HCT116 (cell line): ENCODE data around the gene DYRK1B. TPM values are rescaled to one million over a fixed set of nuclear protein-coding genes. Genes with fewer than 3 reads are reported as not detected.

Experiments
- ATAC-seq: fragments of 200-7000 bp; cut with Tn5 transposase; 2 replicates; pipeline ENCODE4 v1.9.1; 2020; ENCODE audit warnings: mild to moderate bottlenecking, moderate library complexity
- BruUV-seq: library from RNA; stranded (reverse); fragments of 400-500 nt; replicated peaks from 2 replicates; lab custom pipeline; 2021; lab: Mats Ljungman, UMichigan
- CTCF ChIA-PET: fragments of 300-600 bp; sonication (Branson Sonifier 250); formaldehyde crosslinking; loops from one replicate; lab custom pipeline; 2021; ENCODE audit warnings: antibody characterized with exemption; lab: Charles Lee
- POLR2A ChIA-PET: fragments of 300-600, 350-600 bp; sonication (Branson Sonifier 250); formaldehyde crosslinking; loops from one replicate; lab custom pipeline; 2021; ENCODE audit warnings: antibody characterized with exemption; lab: Charles Lee
- RAD21 ChIA-PET, 2 experiments: fragments of 300-600 bp; sonication (Branson Sonifier 250); formaldehyde crosslinking; loops; one replicate each; lab custom pipeline; 2023; ENCODE audit warnings: low total read pairs in 2 of 2; ENCODE audit not compliant: uncharacterized antibody in 2 of 2, unreplicated experiment in 2 of 2, low non-redundant PET in 1 of 2; lab: Charles Lee
- DNase-seq: peaks from one replicate; pipeline ENCODE4 v3.0.0-alpha.2; 2010; ENCODE audit warnings: low read depth, low spot score
- H2AFZ ChIP-seq: fragments of 200-600 bp; shearing (Covaris generic), sonication (generic); 2 replicates; pipeline ENCODE4 v1.6.1; 2017; ENCODE audit warnings: low read depth, mixed run types, mixed read lengths, antibody characterized with exemption, low read length; ENCODE audit not compliant: poor library complexity, severe bottlenecking
- H3K27ac ChIP-seq: 2 replicates; pipeline ENCODE4 v1.5.1; 2012; ENCODE audit warnings: low read depth, low read length
- H3K27me3 ChIP-seq: fragments of 200-600 bp; sonication (generic); 2 replicates; pipeline ENCODE4 v1.6.1; 2016; ENCODE audit warnings: mixed run types, low read length, mixed read lengths; ENCODE audit not compliant: insufficient read depth
- H3K36me3 ChIP-seq, 2 experiments: fragments of 200-500 bp in 1 of 2; fragments of 200-600 bp in 1 of 2; sonication (Bioruptor generic) in 1 of 2; sonication (generic) in 1 of 2; 2 replicates each; pipeline versions ENCODE4 v1.5.1 to v1.6.1; 2014 to 2016; ENCODE audit warnings: low read length in 2 of 2, inconsistent platforms in 1 of 2, mixed read lengths in 1 of 2, mixed run types in 1 of 2; ENCODE audit not compliant: insufficient read depth in 2 of 2, control insufficient read depth in 1 of 2
- H3K4me1 ChIP-seq, 2 experiments: fragments of 200-600 bp in 1 of 2; sonication (generic) in 1 of 2; 2 replicates each; pipeline versions ENCODE4 v1.5.1 to v1.6.1; 2012 to 2017; ENCODE audit warnings: low read length in 2 of 2, inconsistent platforms in 1 of 2, mild to moderate bottlenecking in 1 of 2, mixed read lengths in 1 of 2, mixed run types in 1 of 2, moderate library complexity in 1 of 2; ENCODE audit not compliant: insufficient read depth in 2 of 2, control insufficient read depth in 1 of 2
- H3K4me2 ChIP-seq: fragments of 200-600 bp; sonication (generic); 2 replicates; pipeline ENCODE4 v1.6.1; 2017; ENCODE audit warnings: mixed run types, low read length, mixed read lengths
- H3K4me3 ChIP-seq, 2 experiments: fragments of 200-600 bp in 1 of 2; sonication (generic) in 1 of 2; replicated peaks in 1 of 2; 2 replicates each; pipeline ENCODE4 v1.5.1; 2011 to 2016; ENCODE audit warnings: low read length in 2 of 2, control low read depth in 1 of 2, low read depth in 1 of 2, mild to moderate bottlenecking in 1 of 2, mixed read lengths in 1 of 2, mixed run types in 1 of 2
- H3K79me2 ChIP-seq: fragments of 200-600 bp; sonication (generic); 2 replicates; pipeline ENCODE4 v1.6.1; 2017; ENCODE audit warnings: mild to moderate bottlenecking, mixed run types, low read length, moderate library complexity, mixed read lengths; ENCODE audit not compliant: insufficient read depth
- H3K9ac ChIP-seq: fragments of 200-600 bp; sonication (generic); 2 replicates; pipeline ENCODE4 v1.6.1; 2016; ENCODE audit warnings: low read length, mixed read lengths
- H3K9me2 ChIP-seq: fragments of 200-600 bp; sonication (generic), shearing (Covaris generic); 2 replicates; pipeline ENCODE4 v1.6.1; 2017; ENCODE audit warnings: mixed run types, mild to moderate bottlenecking, moderate library complexity; ENCODE audit not compliant: insufficient read depth
- H3K9me3 ChIP-seq, 2 experiments: fragments of 200-500 bp in 1 of 2; fragments of 200-600 bp in 1 of 2; sonication (Bioruptor generic) in 1 of 2; sonication (generic) in 1 of 2; 2 replicates each; pipeline ENCODE4 v1.6.1; 2014 to 2017; ENCODE audit warnings: low read length in 2 of 2, mixed read lengths in 2 of 2, inconsistent platforms in 1 of 2, low read depth in 1 of 2, mild to moderate bottlenecking in 1 of 2, mixed run types in 1 of 2, moderate library complexity in 1 of 2; ENCODE audit not compliant: control insufficient read depth in 1 of 2, insufficient read depth in 1 of 2
- H4K20me1 ChIP-seq: fragments of 200-600 bp; sonication (generic), shearing (Covaris generic); 2 replicates; pipeline ENCODE4 v1.6.1; 2017; ENCODE audit warnings: mixed run types, mild to moderate bottlenecking, moderate library complexity; ENCODE audit not compliant: insufficient read depth
- CBX3 ChIP-seq: IDR thresholded peaks from 2 replicates; pipeline ENCODE4 v1.6.1; 2012; ENCODE audit warnings: low read depth
- CEBPB ChIP-seq: IDR thresholded peaks from 2 replicates; pipeline ENCODE4 v1.6.1; 2012; ENCODE audit warnings: low read depth
- EGR1 ChIP-seq: IDR thresholded peaks from 2 replicates; pipeline ENCODE4 v1.6.1; 2012; ENCODE audit warnings: low read depth
- ELF1 ChIP-seq: IDR thresholded peaks from 2 replicates; pipeline ENCODE4 v1.6.1; 2012; ENCODE audit warnings: low read depth, borderline replicate concordance
- FOSL1 ChIP-seq: IDR thresholded peaks from 2 replicates; pipeline ENCODE4 v1.6.1; 2012; ENCODE audit warnings: low read depth
- JUND ChIP-seq: IDR thresholded peaks from 2 replicates; pipeline ENCODE4 v1.6.1; 2012
- POLR2A ChIP-seq: IDR thresholded peaks from 2 replicates; pipeline ENCODE4 v1.7.0; 2011; ENCODE audit warnings: borderline replicate concordance; ENCODE audit not compliant: insufficient read depth, insufficient read length; ENCODE audit errors: extremely low read depth
- RAD21 ChIP-seq: IDR thresholded peaks from 2 replicates; pipeline ENCODE4 v1.6.1; 2012; ENCODE audit warnings: low read depth, mild to moderate bottlenecking
- SRF ChIP-seq: IDR thresholded peaks from 2 replicates; pipeline ENCODE4 v1.6.1; 2012; ENCODE audit warnings: low read depth
- ZBTB33 ChIP-seq: IDR thresholded peaks from 2 replicates; pipeline ENCODE4 v1.6.1; 2011; ENCODE audit warnings: mild to moderate bottlenecking, low read length, moderate library complexity; ENCODE audit not compliant: insufficient replicate concordance; ENCODE audit errors: extremely low read depth
- ZFX ChIP-seq: fragments of 450-650 bp; IDR thresholded peaks from 2 replicates; pipeline ENCODE4 v1.6.1; 2017
- intact Hi-C: fragments of 100-400 bp; cut with micrococcal nuclease; formaldehyde crosslinking; loops from 2 replicates; pipeline ENCODE4 v1.10.0; 2022
- total RNA-seq: library from RNA; stranded (reverse); gene quantifications from one replicate; pipeline ENCODE4 v1.2.1, GENCODE V29; 2021; ENCODE audit not compliant: unreplicated experiment

The DYRK1B gene
- total RNA-seq, 1 experiment from 2014 or later: 7.3 TPM

- TF ChIP-seq ZBTB33: no peak
- no peak for TF ChIP-seq JUND
- no peak for TF ChIP-seq FOSL1
- TF ChIP-seq ZFX: no peak
These were observed 5.3 kb downstream of the DYRK1B start (continued) for GRCh38 chr19:39828654-39829032.

- Histone ChIP-seq H3K36me3 (peaks cover 30 to 58% of the 10 kb centered on the region in 2 experiments; a peak in 3 of 4 replicates), H3K9me2 (no peaks in the 10 kb centered on the region), H3K4me2 (no peak overlapping the region), H3K4me3 (no peak overlapping the region), H4K20me1 (no peaks in the 10 kb centered on the region), H3K27me3 (no peaks in the 10 kb centered on the region), H3K79me2 (no peaks in the 10 kb centered on the region; the same call in 1 of the 2 replicates), H3K27ac (no peak overlapping the region), H3K4me1 (no peaks in the 10 kb centered on the region), H2AFZ (no peak overlapping the region)
- DNase-seq (no peak), ATAC-seq (no peak)
- ChIA-PET POLR2A (no interaction called here), RAD21 (no interaction called here), CTCF (interaction anchor here (1.2 kb wide), 1 partner anchor 16 kb away, joined by 3 read pairs; no protein-coding TSS in a partner anchor)
- no TSS peak for BruUV-seq
- intact Hi-C loops: no loop called here
- TF ChIP-seq FOSL1: no peak
- TF ChIP-seq SRF: no peak
- no peak for TF ChIP-seq EGR1
- no peak for TF ChIP-seq RAD21
- no peak for TF ChIP-seq POLR2A
- TF ChIP-seq CBX3: no peak
- TF ChIP-seq ELF1: no peak
- TF ChIP-seq CEBPB: no peak
- TF ChIP-seq, all 23 proteins: peak for 0
- Histone ChIP-seq H3K9ac (no peak overlapping the region), H3K9me3 (no peaks in the 10 kb centered on the region)
These were observed 5.8 kb downstream of the DYRK1B start for GRCh38 chr19:39828015-39828653.
